Smooth muscle cell (in vitro differentiated cells): ENCODE results near the gene CST11. TPM values are rescaled to one million over a fixed set of nuclear protein-coding genes. Genes with fewer than 3 reads are reported as not detected.

Experiments
- DNase-seq: peaks from one replicate; lab custom pipeline; 2025; ENCODE audit not compliant: unreplicated experiment; lab: John Stamatoyannopoulos, UW
- H2AFZ ChIP-seq: fragments of 200-600 bp; sonication (generic); 2 replicates; pipeline ENCODE4 v1.6.0; 2016; ENCODE audit warnings: antibody characterized with exemption, low read depth, mild to moderate bottlenecking
- H3F3A ChIP-seq: fragments of 200-600 bp; sonication (generic); 2 replicates; pipeline ENCODE4 v1.6.0; 2017; ENCODE audit warnings: antibody characterized with exemption, low read depth
- H3K27ac ChIP-seq: fragments of 200-600 bp; sonication (generic); 2 replicates; pipeline ENCODE4 v1.5.1; 2016; ENCODE audit warnings: low read depth, mild to moderate bottlenecking
- H3K27me3 ChIP-seq: fragments of 200-600 bp; sonication (generic); 2 replicates; pipeline ENCODE4 v1.6.1; 2016; ENCODE audit warnings: low read depth, mild to moderate bottlenecking
- H3K36me3 ChIP-seq: fragments of 200-600 bp; sonication (generic); 2 replicates; pipeline ENCODE4 v1.5.1; 2016; ENCODE audit warnings: low read depth
- H3K4me1 ChIP-seq: fragments of 200-600 bp; sonication (generic); 2 replicates; pipeline ENCODE4 v1.5.1; 2016; ENCODE audit warnings: low read depth
- H3K4me2 ChIP-seq: fragments of 200-600 bp; sonication (generic); 2 replicates; pipeline ENCODE4 v1.6.0; 2016; ENCODE audit warnings: mild to moderate bottlenecking
- H3K4me3 ChIP-seq: fragments of 200-600 bp; sonication (generic); 2 replicates; pipeline ENCODE4 v1.5.1; 2016; ENCODE audit warnings: mild to moderate bottlenecking
- H3K79me2 ChIP-seq: fragments of 200-600 bp; sonication (generic); 2 replicates; pipeline ENCODE4 v1.6.0; 2016; ENCODE audit warnings: low read depth, mild to moderate bottlenecking
- H3K9ac ChIP-seq: fragments of 200-600 bp; sonication (generic); 2 replicates; pipeline ENCODE4 v1.6.0; 2016; ENCODE audit warnings: low read depth
- H3K9me3 ChIP-seq: fragments of 200-600 bp; sonication (generic); replicated peaks from 2 replicates; pipeline ENCODE4 v1.5.1; 2016; ENCODE audit warnings: low read depth
- H4K20me1 ChIP-seq: fragments of 200-600 bp; sonication (generic); 2 replicates; pipeline ENCODE4 v1.6.0; 2016; ENCODE audit warnings: low read depth
- CTCF ChIP-seq: fragments of 200-600 bp; sonication (generic); IDR thresholded peaks from 2 replicates; pipeline ENCODE4 v1.5.1; 2017; ENCODE audit warnings: borderline replicate concordance, mild to moderate bottlenecking, antibody characterized with exemption; ENCODE audit not compliant: insufficient read depth, poor library complexity, severe bottlenecking
- WGBS: methylation state at CpG from one replicate; pipeline ENCODE4 v1.1.7; 2016; ENCODE audit warnings: low lambda C conversion rate; 5-methylcytosine and 5-hydroxymethylcytosine counted together
- polyA plus RNA-seq: library from polyadenylated mRNA; unstranded; fragments of >200 nt; fragmentation: Nextera tagmentation; extraction: Ambion mirVana; gene quantifications from 2 replicates; pipeline ENCODE4 v1.2.1, GENCODE V29; 2016
- total RNA-seq: library from RNA; depleted of rRNA; stranded (reverse); fragments of >200 nt; gene quantifications from 2 replicates; pipeline ENCODE4 v1.2.3, GENCODE V29; 2014

The CST11 gene
- total and polyA plus RNA-seq, 2 experiments from 2014 or later = not detected

- H3K79me2 ChIP-seq = no peaks in the 10 kb centered on the region
- no peaks in the 10 kb centered on the region for H3K4me1 ChIP-seq
- peak; percentile 49 for TF ChIP-seq CTCF
- DNase-seq = no peak
- peak overlapping the region; percentile 11 for H3K4me2 ChIP-seq
- H3K9me3 ChIP-seq = no peaks in the 10 kb centered on the region
- peak overlapping the region; percentile 69 for H3K27ac ChIP-seq
- 38% methylated on average over 8 of the region's 8 CpGs for WGBS
- H3K36me3 ChIP-seq = no peaks in the 10 kb centered on the region
- H3F3A ChIP-seq = no peaks in the 10 kb centered on the region
- no peak overlapping the region for H3K9ac ChIP-seq
- no peak overlapping the region for H3K4me3 ChIP-seq
- no peak overlapping the region for H2AFZ ChIP-seq
- no peaks in the 10 kb centered on the region for H4K20me1 ChIP-seq
- no peaks in the 10 kb centered on the region for H3K27me3 ChIP-seq
Measured at GRCh38 chr20:23446505-23446904, 6.2 kb downstream of the CST11 start.

DNA sequence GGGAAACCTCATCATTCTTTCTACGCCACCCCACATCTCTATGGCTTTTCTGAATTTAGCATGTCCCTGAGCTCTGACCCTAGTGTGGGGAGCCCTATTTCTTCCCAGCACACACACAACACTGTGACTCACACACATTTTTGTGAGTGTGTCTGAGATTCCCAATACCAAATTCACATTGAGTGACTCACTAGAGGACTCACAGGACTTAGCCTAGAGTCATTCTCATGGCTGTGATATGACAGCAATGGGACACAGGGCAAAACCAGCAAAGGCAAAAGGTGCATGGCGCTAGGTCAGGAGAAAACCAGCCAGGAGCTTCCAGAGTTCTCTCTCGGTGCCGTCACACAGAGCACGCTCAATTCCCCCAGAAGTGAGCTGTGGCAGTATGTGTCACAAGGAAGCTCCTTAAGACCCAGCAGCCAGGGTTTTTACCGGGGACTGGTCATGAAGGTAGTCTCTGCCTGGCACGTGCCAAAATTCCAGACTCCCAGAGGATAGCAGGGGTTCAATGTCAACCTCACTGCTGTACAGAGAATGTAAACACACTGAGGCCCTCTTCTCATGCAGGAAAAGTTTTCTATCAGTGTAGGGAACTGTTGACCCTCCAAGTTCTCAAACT is 7.0 kb downstream of the CST11 start:
- Histone ChIP-seq H3K4me3 (no peak overlapping the region), H3K36me3 (no peaks in the 10 kb centered on the region), H3F3A (no peaks in the 10 kb centered on the region), H3K4me1 (no peaks in the 10 kb centered on the region), H3K27me3 (no peaks in the 10 kb centered on the region), H2AFZ (no peak overlapping the region), H3K9ac (no peak overlapping the region), H3K27ac (peak overlapping the region; percentile 69), H3K4me2 (peak overlapping the region; percentile 11), H4K20me1 (no peaks in the 10 kb centered on the region), H3K79me2 (no peaks in the 10 kb centered on the region), H3K9me3 (no peaks in the 10 kb centered on the region)
- DNase-seq = no peak
- no peak for TF ChIP-seq CTCF
- 51% methylated on average over 7 of the region's 7 CpGs for WGBS

GRCh38 chr20:23444859-23445258 is 7.8 kb downstream of the CST11 start:
- no peak overlapping the region for H3K9ac ChIP-seq
- no peaks in the 10 kb centered on the region for H3K9me3 ChIP-seq
- H3K27ac ChIP-seq = no peak overlapping the region
- H3K4me1 ChIP-seq = no peaks in the 10 kb centered on the region
- H3F3A ChIP-seq = no peaks in the 10 kb centered on the region
- WGBS = 98% methylated on average over 4 of the region's 4 CpGs
- H3K79me2 ChIP-seq = no peaks in the 10 kb centered on the region
- no peak overlapping the region for H3K4me2 ChIP-seq
- H2AFZ ChIP-seq = no peak overlapping the region
- no peaks in the 10 kb centered on the region for H4K20me1 ChIP-seq
- H3K4me3 ChIP-seq = no peak overlapping the region
- no peak for DNase-seq
- H3K36me3 ChIP-seq = no peaks in the 10 kb centered on the region
- H3K27me3 ChIP-seq = no peaks in the 10 kb centered on the region
- no peak for TF ChIP-seq CTCF

DNA sequence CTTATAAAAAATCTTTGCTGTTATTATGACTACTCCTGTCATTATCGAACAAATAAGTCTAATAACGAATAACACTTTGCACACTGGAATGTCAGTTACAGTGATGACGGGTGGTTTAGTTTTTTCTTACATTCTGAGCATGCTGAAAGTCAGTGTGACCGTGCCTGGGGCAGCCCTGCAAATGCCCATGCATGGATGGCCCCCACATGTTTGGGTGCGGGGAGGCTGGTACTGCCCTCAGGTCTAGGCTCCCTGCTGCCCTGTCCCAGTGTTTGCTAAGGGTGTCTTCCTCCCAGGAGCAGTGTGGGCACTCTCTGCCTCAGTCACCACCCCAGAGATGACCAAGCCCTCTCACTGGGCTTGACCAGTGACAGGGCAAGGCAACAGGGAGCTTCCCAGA is 10.2 kb downstream of the CST11 start:
- DNase-seq = no peak
- Histone ChIP-seq H2AFZ (no peak overlapping the region), H3F3A (no peaks in the 10 kb centered on the region), H3K4me1 (no peaks in the 10 kb centered on the region), H3K9ac (no peak overlapping the region), H3K27ac (no peak overlapping the region), H4K20me1 (no peaks in the 10 kb centered on the region), H3K27me3 (no peaks in the 10 kb centered on the region), H3K79me2 (no peaks in the 10 kb centered on the region), H3K36me3 (no peaks in the 10 kb centered on the region), H3K4me3 (no peak overlapping the region), H3K9me3 (no peaks in the 10 kb centered on the region), H3K4me2 (no peak overlapping the region)
- TF ChIP-seq CTCF = no peak
- 85% methylated on average over 5 of the region's 5 CpGs for WGBS
